Uterus (tissue), 4 donors: ENCODE measurements around the gene HSD3B7. TPM values are rescaled to one million over a fixed set of nuclear protein-coding genes. Genes with fewer than 3 reads are reported as not detected.
A peak's percentile ranks its signal among the peaks of the same experiment; 100 is the strongest.

Experiments used
- DNase-seq, 2 donors: peaks; one replicate each; pipeline ENCODE4 v3.0.0-alpha.2; 2019 to 2020
- H3K27ac ChIP-seq, 2 donors: fragments of 200-600 bp; sonication (generic); 1 replicate in 1 of 2; 2 replicates in 1 of 2; pipeline ENCODE4 v1.5.1; 2016 to 2018
- H3K27me3 ChIP-seq, 2 donors: fragments of 200-600 bp; sonication (generic); one replicate each; pipeline ENCODE4 v1.5.1; 2018 to 2019; ENCODE audit warnings: control low read depth in 1 of 2
- H3K36me3 ChIP-seq, 2 donors: fragments of 200-600 bp; sonication (generic); one replicate each; pipeline ENCODE4 v1.5.1; 2019; ENCODE audit warnings: control low read depth in 1 of 2
- H3K4me1 ChIP-seq, 2 donors: fragments of 200-600 bp; sonication (generic); one replicate each; pipeline ENCODE4 v1.5.1; 2018 to 2019; ENCODE audit warnings: control low read depth in 1 of 2
- H3K4me3 ChIP-seq, 2 donors: fragments of 200-600 bp; sonication (generic); 1 replicate in 1 of 2; 2 replicates in 1 of 2; pipeline ENCODE4 v1.5.1; 2018 to 2019; ENCODE audit warnings: mild to moderate bottlenecking in 1 of 2
- H3K9me3 ChIP-seq, 2 donors: fragments of 200-600 bp; sonication (generic); one replicate each; pipeline ENCODE4 v1.5.1; 2019; ENCODE audit warnings: control low read depth in 1 of 2
- POLR2A ChIP-seq, 2 donors: fragments of 450-650 bp; IDR thresholded peaks; one replicate each; pipeline ENCODE4 v1.6.1; 2016; ENCODE audit warnings: antibody characterized with exemption in 2 of 2, mild to moderate bottlenecking in 1 of 2, moderate library complexity in 1 of 2
- intact Hi-C: fragments of 100-400 bp; cut with DNase I; formaldehyde crosslinking; loops from one replicate; pipeline ENCODE4 v1.15.1; 2023; ENCODE audit warnings: low total_unique reads
- total RNA-seq, 4 donors: library from RNA; depleted of rRNA in 3 of 4; stranded (reverse); fragments of >200 nt in 3 of 4; gene quantifications; one replicate each; pipeline versions ENCODE4 v1.1.0 to v1.2.4, GENCODE V29; 2014 to 2023
- TF ChIP-seq, protein P1 (sequence below), 4 experiments: fragments of 200-600 bp in 2 of 4; fragments of 450-650 bp in 2 of 4; sonication (generic) in 2 of 4; IDR thresholded peaks; one replicate each; pipeline ENCODE4 v1.5.1; 2016 to 2019; ENCODE audit warnings: antibody characterized with exemption in 4 of 4, mild to moderate bottlenecking in 2 of 4, moderate library complexity in 1 of 4
- donor health status: DM: yes; HTN: yes; CAD: no.

HSD3B7 gene
- total RNA-seq, 4 donors from 2014 or later = 7.2 to 18.0 (median 11.3) TPM

DNA sequence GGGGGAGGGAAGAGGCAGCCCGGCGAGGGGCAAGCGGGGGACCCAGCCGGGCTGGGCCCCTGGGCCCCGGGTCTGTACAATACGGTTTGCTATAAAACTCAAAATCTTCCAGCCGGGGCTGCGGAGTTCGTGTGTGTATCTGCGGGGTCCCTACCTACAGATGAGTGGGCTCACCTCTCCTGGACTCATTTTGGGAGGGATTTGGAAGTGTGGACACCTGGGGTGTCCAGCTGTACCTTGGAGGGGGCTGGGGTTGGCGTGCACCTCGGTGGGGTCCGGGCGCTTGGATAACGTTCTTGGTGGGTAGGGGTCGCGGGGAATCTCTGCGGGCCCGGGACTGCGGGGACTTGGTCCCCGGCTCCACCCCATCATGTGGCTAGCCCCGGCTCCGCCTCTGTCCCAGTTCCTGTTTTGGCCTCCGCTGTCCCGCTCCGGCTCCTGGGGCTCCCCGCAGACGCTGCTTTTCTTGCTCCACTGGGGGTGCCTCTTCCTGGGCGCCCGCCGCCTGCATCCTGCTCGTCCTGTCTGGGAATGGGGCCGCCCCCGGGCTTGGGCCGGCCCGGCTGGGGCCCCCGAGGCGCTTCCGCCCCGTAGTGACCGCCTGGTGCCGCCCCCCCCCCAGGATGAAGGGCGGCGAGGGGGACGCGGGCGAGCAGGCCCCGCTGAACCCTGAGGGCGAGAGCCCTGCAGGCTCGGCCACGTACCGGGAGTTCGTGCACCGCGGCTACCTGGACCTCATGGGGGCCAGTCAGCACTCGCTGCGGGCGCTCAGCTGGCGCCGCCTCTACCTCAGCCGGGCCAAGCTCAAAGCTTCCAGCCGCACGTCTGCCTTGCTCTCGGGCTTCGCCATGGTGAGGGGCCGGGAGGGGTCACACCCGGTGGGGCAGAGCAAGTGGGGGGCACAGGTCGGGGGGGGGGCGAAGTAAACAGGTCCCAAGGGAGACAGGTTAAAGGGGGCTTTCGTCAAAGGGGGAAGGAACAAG is 36.0 kb upstream of the HSD3B7 start, which contains the start of gene ORAI3:
TSS of gene ORAI3 (plus strand) at position 402 of the 983 bp plus-strand sequence. CDS start at position 624, 222 bp downstream.
- intact Hi-C loops = no loop called here
- peaks cover 0 to 11% of the 10 kb centered on the region in 2 donors for H3K4me1 ChIP-seq
- peak; percentile 72 to 77 for DNase-seq

DNA sequence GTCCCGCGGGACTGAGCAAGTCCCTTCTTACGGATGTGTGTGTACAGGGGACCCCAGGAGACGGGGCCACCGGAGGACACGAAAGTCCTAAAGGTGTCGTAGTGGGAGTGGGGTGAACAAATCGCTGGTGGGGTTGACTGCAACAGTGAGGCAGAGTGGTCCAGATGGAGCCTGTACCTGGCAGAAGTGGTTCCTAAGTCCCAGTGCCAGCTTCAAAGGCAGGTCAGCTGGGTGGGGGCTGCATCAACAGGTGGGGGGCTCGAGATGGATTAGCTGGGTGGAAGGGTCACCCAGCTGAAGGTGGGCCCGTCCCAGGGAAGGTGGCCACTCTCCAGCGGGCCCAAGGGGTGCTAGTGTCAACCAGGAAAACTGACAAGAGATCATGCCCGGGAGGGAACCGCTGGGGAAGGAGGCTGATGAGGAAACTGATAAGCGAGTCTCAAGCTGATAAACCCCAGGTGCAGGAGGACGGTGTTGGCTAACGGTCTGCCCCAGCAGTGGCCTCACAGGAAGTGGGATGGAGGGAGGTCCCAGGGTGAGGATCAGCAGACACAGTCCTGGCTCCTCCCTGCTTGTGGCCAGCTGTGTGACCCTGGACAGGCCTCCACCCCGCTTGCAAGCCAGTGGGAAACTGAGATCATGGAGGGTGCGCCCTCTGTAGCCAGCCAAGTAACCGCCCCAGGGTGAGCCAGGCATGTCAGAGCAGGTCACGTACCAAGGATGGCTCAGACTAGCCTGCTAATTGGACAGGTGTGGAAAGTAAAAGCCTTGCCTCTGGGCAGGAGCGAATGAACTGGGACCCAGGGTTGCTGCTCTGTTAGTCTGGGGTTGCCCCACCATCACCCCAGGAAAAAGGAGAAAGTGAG is 35.1 kb upstream of the HSD3B7 start:
- Histone ChIP-seq H3K9me3 (no peaks in the 10 kb centered on the region), H3K4me3 (peak overlapping the region; percentile 57 to 70), H3K27me3 (no peaks in the 10 kb centered on the region), H3K27ac (peak overlapping the region; percentile 86 to 87), H3K4me1 (peaks cover 0 to 11% of the 10 kb centered on the region in 2 donors), H3K36me3 (no peaks in the 10 kb centered on the region)
- intact Hi-C loops = no loop called here
- TF ChIP-seq, protein P1, sequence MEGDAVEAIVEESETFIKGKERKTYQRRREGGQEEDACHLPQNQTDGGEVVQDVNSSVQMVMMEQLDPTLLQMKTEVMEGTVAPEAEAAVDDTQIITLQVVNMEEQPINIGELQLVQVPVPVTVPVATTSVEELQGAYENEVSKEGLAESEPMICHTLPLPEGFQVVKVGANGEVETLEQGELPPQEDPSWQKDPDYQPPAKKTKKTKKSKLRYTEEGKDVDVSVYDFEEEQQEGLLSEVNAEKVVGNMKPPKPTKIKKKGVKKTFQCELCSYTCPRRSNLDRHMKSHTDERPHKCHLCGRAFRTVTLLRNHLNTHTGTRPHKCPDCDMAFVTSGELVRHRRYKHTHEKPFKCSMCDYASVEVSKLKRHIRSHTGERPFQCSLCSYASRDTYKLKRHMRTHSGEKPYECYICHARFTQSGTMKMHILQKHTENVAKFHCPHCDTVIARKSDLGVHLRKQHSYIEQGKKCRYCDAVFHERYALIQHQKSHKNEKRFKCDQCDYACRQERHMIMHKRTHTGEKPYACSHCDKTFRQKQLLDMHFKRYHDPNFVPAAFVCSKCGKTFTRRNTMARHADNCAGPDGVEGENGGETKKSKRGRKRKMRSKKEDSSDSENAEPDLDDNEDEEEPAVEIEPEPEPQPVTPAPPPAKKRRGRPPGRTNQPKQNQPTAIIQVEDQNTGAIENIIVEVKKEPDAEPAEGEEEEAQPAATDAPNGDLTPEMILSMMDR (IDR thresholded peaks at IDR 0.05) = no peak
- peak in 1 of 2 donors; percentile 24 for TF ChIP-seq POLR2A (IDR thresholded peaks at IDR 0.05)
- DNase-seq = peak; percentile 80 to 81

More for the DNA sequence above, 36.0 kb upstream of the HSD3B7 start, which contains the start of gene ORAI3:
- peak within 1 kb of the TSS; percentile 57 to 70 for H3K4me3 ChIP-seq
- peak within 1 kb of the TSS; percentile 86 to 87 for H3K27ac ChIP-seq
- H3K27me3 ChIP-seq = no peaks in the 10 kb centered on the region
- no peaks in the 10 kb centered on the region for H3K9me3 ChIP-seq
- no peaks in the 10 kb centered on the region for H3K36me3 ChIP-seq
- TF ChIP-seq POLR2A (IDR thresholded peaks at IDR 0.05) = peak; percentile 33 to 58
- TF ChIP-seq, protein P1 (IDR thresholded peaks at IDR 0.05) = peak in 1 of 4 experiments; percentile 13

DNA sequence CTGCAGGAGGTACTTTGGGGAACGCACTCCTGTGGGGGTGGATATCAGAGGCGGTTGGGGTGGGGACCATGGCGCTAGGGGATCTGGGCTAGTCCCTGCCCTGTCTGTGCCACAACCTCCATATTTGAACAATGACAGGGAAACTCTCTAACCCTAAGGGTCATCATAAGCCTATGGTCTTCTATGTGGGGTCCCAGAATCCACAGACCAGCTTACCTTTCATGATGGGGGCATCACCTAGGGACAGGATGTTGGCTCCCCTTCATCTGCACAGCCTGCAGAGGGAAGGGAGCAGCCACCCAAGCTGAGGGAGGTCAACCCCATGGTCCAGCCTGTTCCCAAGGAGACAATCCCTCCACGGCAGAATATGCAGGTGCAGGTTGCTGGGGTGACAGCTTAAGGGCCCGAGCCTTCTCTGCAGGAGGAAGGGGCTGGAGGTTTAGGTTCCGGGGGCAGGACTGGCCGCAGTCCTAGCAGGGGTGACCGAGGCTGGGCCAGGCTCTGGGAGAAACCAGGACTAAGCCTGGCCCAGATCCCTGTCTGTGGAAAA is 34.4 kb upstream of the HSD3B7 start:
- H3K9me3 ChIP-seq = no peaks in the 10 kb centered on the region
- intact Hi-C loops = no loop called here
- peaks cover 0 to 11% of the 10 kb centered on the region in 2 donors for H3K4me1 ChIP-seq
- H3K27ac ChIP-seq = peak overlapping the region; percentile 86 to 87
- H3K36me3 ChIP-seq = no peaks in the 10 kb centered on the region
- DNase-seq = no peak
- TF ChIP-seq POLR2A (IDR thresholded peaks at IDR 0.05) = no peak
- TF ChIP-seq, protein P1 (IDR thresholded peaks at IDR 0.05) = no peak
- H3K4me3 ChIP-seq = no peak overlapping the region
- H3K27me3 ChIP-seq = no peaks in the 10 kb centered on the region

DNA sequence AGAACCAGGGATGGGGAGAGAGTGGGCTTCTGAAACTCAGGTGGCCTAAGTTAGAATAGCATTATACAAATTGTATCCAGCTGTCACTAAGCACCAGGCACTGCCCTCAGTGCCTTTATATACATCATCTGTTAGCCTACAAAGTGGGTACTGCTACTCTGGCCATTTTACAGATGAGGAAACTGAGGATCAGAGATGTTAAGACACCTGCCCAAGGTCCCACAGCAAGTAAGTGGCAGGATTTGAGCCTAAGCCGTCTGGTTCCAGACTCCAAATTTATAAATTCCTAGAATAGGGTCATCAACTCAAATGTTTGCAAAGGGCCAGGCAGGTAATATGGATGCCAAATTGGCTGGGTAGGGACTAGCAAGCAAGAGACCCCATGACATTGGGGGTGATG is 33.8 kb upstream of the HSD3B7 start:
- peaks cover 0 to 11% of the 10 kb centered on the region in 2 donors for H3K4me1 ChIP-seq

More for the DNA sequence above, 33.8 kb upstream of the HSD3B7 start:
- TF ChIP-seq POLR2A (IDR thresholded peaks at IDR 0.05) = no peak
- TF ChIP-seq, protein P1 (IDR thresholded peaks at IDR 0.05) = no peak
- Histone ChIP-seq H3K4me3 (no peak overlapping the region), H3K27me3 (no peaks in the 10 kb centered on the region), H3K27ac (peak overlapping the region; percentile 86 to 87), H3K36me3 (no peaks in the 10 kb centered on the region), H3K9me3 (no peaks in the 10 kb centered on the region)
- DNase-seq = no peak
- intact Hi-C loops = no loop called here
